ENCODE results near the gene RGS6.

RGS6 gene

GRCh38 chr14:72498646-72499045 lies 566.4 kb downstream of the RGS6 start:
- H3K27me3 ChIP-seq (ENCODE audit: control insufficient read depth, insufficient read depth, low read length), result no peaks in the 10 kb centered on the region
- H3K9me3 ChIP-seq (ENCODE audit: control insufficient read depth, insufficient read depth, low read depth, low read length), result peaks cover 9% of the 10 kb centered on the region
- no peak overlapping the region for H3K9ac ChIP-seq (ENCODE audit: low read length)
- H3K4me3 ChIP-seq (ENCODE audit: low read depth, low read length), result no peak overlapping the region
- no peak overlapping the region for H3K27ac ChIP-seq (ENCODE audit: low read depth, low read length)
- no peaks in the 10 kb centered on the region for H3K4me1 ChIP-seq (ENCODE audit: control insufficient read depth, insufficient read depth, low read length)
- H3K36me3 ChIP-seq (ENCODE audit: control insufficient read depth, insufficient read depth, low read length), result no peaks in the 10 kb centered on the region

- Histone ChIP-seq H3K4me1 (ENCODE audit: control insufficient read depth, insufficient read depth, low read length) (no peaks in the 10 kb centered on the region), H3K4me3 (ENCODE audit: low read depth, low read length) (no peak overlapping the region), H3K27ac (ENCODE audit: low read depth, low read length) (no peak overlapping the region), H3K27me3 (ENCODE audit: control insufficient read depth, insufficient read depth, low read length) (no peaks in the 10 kb centered on the region), H3K36me3 (ENCODE audit: control insufficient read depth, insufficient read depth, low read length) (no peaks in the 10 kb centered on the region), H3K9ac (ENCODE audit: low read length) (no peak overlapping the region), H3K9me3 (ENCODE audit: control insufficient read depth, insufficient read depth, low read depth, low read length) (peaks cover 9% of the 10 kb centered on the region)
Measured at GRCh38 chr14:72499746-72500145, 567.5 kb downstream of the RGS6 start.

- Histone ChIP-seq H3K9ac (ENCODE audit: low read length) (no peak overlapping the region), H3K27me3 (ENCODE audit: control insufficient read depth, insufficient read depth, low read length) (no peaks in the 10 kb centered on the region), H3K36me3 (ENCODE audit: control insufficient read depth, insufficient read depth, low read length) (no peaks in the 10 kb centered on the region), H3K27ac (ENCODE audit: low read depth, low read length) (no peak overlapping the region), H3K4me1 (ENCODE audit: control insufficient read depth, insufficient read depth, low read length) (no peaks in the 10 kb centered on the region), H3K4me3 (ENCODE audit: low read depth, low read length) (no peak overlapping the region), H3K9me3 (ENCODE audit: control insufficient read depth, insufficient read depth, low read depth, low read length) (peaks cover 8% of the 10 kb centered on the region)
Measured at GRCh38 chr14:72500234-72500838, 568.1 kb downstream of the RGS6 start.

GRCh38 chr14:72501439-72501838 lies 569.2 kb downstream of the RGS6 start:
- Histone ChIP-seq H3K4me3 (ENCODE audit: low read depth, low read length) (no peak overlapping the region), H3K36me3 (ENCODE audit: control insufficient read depth, insufficient read depth, low read length) (no peaks in the 10 kb centered on the region), H3K27me3 (ENCODE audit: control insufficient read depth, insufficient read depth, low read length) (no peaks in the 10 kb centered on the region), H3K27ac (ENCODE audit: low read depth, low read length) (no peak overlapping the region), H3K4me1 (ENCODE audit: control insufficient read depth, insufficient read depth, low read length) (no peaks in the 10 kb centered on the region), H3K9me3 (ENCODE audit: control insufficient read depth, insufficient read depth, low read depth, low read length) (peaks cover 8% of the 10 kb centered on the region), H3K9ac (ENCODE audit: low read length) (no peak overlapping the region)

GRCh38 chr14:72503271-72503670 lies 571.0 kb downstream of the RGS6 start:
- Histone ChIP-seq H3K9ac (ENCODE audit: low read length) (no peak overlapping the region), H3K27me3 (ENCODE audit: control insufficient read depth, insufficient read depth, low read length) (no peaks in the 10 kb centered on the region), H3K36me3 (ENCODE audit: control insufficient read depth, insufficient read depth, low read length) (no peaks in the 10 kb centered on the region), H3K4me3 (ENCODE audit: low read depth, low read length) (no peak overlapping the region), H3K9me3 (ENCODE audit: control insufficient read depth, insufficient read depth, low read depth, low read length) (peaks cover 8% of the 10 kb centered on the region), H3K27ac (ENCODE audit: low read depth, low read length) (no peak overlapping the region), H3K4me1 (ENCODE audit: control insufficient read depth, insufficient read depth, low read length) (no peaks in the 10 kb centered on the region)

GRCh38 chr14:72503696-72504368 lies 571.6 kb downstream of the RGS6 start:
- Histone ChIP-seq H3K4me1 (ENCODE audit: control insufficient read depth, insufficient read depth, low read length) (no peaks in the 10 kb centered on the region), H3K4me3 (ENCODE audit: low read depth, low read length) (no peak overlapping the region), H3K36me3 (ENCODE audit: control insufficient read depth, insufficient read depth, low read length) (no peaks in the 10 kb centered on the region), H3K9me3 (ENCODE audit: control insufficient read depth, insufficient read depth, low read depth, low read length) (peaks cover 8% of the 10 kb centered on the region), H3K27me3 (ENCODE audit: control insufficient read depth, insufficient read depth, low read length) (no peaks in the 10 kb centered on the region), H3K9ac (ENCODE audit: low read length) (no peak overlapping the region), H3K27ac (ENCODE audit: low read depth, low read length) (no peak overlapping the region)

GRCh38 chr14:72510566-72510965 lies 578.3 kb downstream of the RGS6 start:
- no peak overlapping the region for H3K4me3 ChIP-seq (ENCODE audit: low read depth, low read length)
- no peak overlapping the region for H3K9ac ChIP-seq (ENCODE audit: low read length)
- H3K36me3 ChIP-seq (ENCODE audit: control insufficient read depth, insufficient read depth, low read length), result no peaks in the 10 kb centered on the region
- no peaks in the 10 kb centered on the region for H3K9me3 ChIP-seq (ENCODE audit: control insufficient read depth, insufficient read depth, low read depth, low read length)
- H3K27me3 ChIP-seq (ENCODE audit: control insufficient read depth, insufficient read depth, low read length), result no peaks in the 10 kb centered on the region
- H3K27ac ChIP-seq (ENCODE audit: low read depth, low read length), result no peak overlapping the region
- no peaks in the 10 kb centered on the region for H3K4me1 ChIP-seq (ENCODE audit: control insufficient read depth, insufficient read depth, low read length)

GRCh38 chr14:72512281-72512680 lies 580.1 kb downstream of the RGS6 start:
- Histone ChIP-seq H3K27me3 (ENCODE audit: control insufficient read depth, insufficient read depth, low read length) (no peaks in the 10 kb centered on the region), H3K4me1 (ENCODE audit: control insufficient read depth, insufficient read depth, low read length) (no peaks in the 10 kb centered on the region; the same call in 1 of the 2 replicates), H3K36me3 (ENCODE audit: control insufficient read depth, insufficient read depth, low read length) (no peaks in the 10 kb centered on the region), H3K9me3 (ENCODE audit: control insufficient read depth, insufficient read depth, low read depth, low read length) (no peaks in the 10 kb centered on the region), H3K4me3 (ENCODE audit: low read depth, low read length) (no peak overlapping the region), H3K9ac (ENCODE audit: low read length) (no peak overlapping the region), H3K27ac (ENCODE audit: low read depth, low read length) (no peak overlapping the region)

- no peaks in the 10 kb centered on the region for H3K36me3 ChIP-seq (ENCODE audit: control insufficient read depth, insufficient read depth, low read length)
- H3K4me1 ChIP-seq (ENCODE audit: control insufficient read depth, insufficient read depth, low read length), result no peaks in the 10 kb centered on the region; the same call in 1 of the 2 replicates
- no peak overlapping the region for H3K27ac ChIP-seq (ENCODE audit: low read depth, low read length)
Measured at GRCh38 chr14:72512925-72513324, 580.7 kb downstream of the RGS6 start.

GRCh38 chr14:72513346-72513745 lies 581.1 kb downstream of the RGS6 start:
- H3K4me1 ChIP-seq (ENCODE audit: control insufficient read depth, insufficient read depth, low read length), result no peaks in the 10 kb centered on the region; the same call in 1 of the 2 replicates
- no peak overlapping the region for H3K4me3 ChIP-seq (ENCODE audit: low read depth, low read length)
- no peak overlapping the region for H3K9ac ChIP-seq (ENCODE audit: low read length)
- H3K27ac ChIP-seq (ENCODE audit: low read depth, low read length), result no peak overlapping the region
- no peaks in the 10 kb centered on the region for H3K27me3 ChIP-seq (ENCODE audit: control insufficient read depth, insufficient read depth, low read length)
- no peaks in the 10 kb centered on the region for H3K36me3 ChIP-seq (ENCODE audit: control insufficient read depth, insufficient read depth, low read length)
- no peaks in the 10 kb centered on the region for H3K9me3 ChIP-seq (ENCODE audit: control insufficient read depth, insufficient read depth, low read depth, low read length)

More at GRCh38 chr14:72512925-72513324, 580.7 kb downstream of the RGS6 start:
- Histone ChIP-seq H3K9ac (ENCODE audit: low read length) (no peak overlapping the region), H3K4me3 (ENCODE audit: low read depth, low read length) (no peak overlapping the region), H3K9me3 (ENCODE audit: control insufficient read depth, insufficient read depth, low read depth, low read length) (no peaks in the 10 kb centered on the region), H3K27me3 (ENCODE audit: control insufficient read depth, insufficient read depth, low read length) (no peaks in the 10 kb centered on the region)

GRCh38 chr14:72513965-72514659 lies 581.9 kb downstream of the RGS6 start:
- Histone ChIP-seq H3K27me3 (ENCODE audit: control insufficient read depth, insufficient read depth, low read length) (no peaks in the 10 kb centered on the region), H3K9me3 (ENCODE audit: control insufficient read depth, insufficient read depth, low read depth, low read length) (no peaks in the 10 kb centered on the region), H3K4me1 (ENCODE audit: control insufficient read depth, insufficient read depth, low read length) (no peaks in the 10 kb centered on the region; the same call in 1 of the 2 replicates), H3K36me3 (ENCODE audit: control insufficient read depth, insufficient read depth, low read length) (no peaks in the 10 kb centered on the region), H3K4me3 (ENCODE audit: low read depth, low read length) (no peak overlapping the region), H3K9ac (ENCODE audit: low read length) (no peak overlapping the region), H3K27ac (ENCODE audit: low read depth, low read length) (no peak overlapping the region)
